Ammon's horn (tissue), 1 donor: ENCODE results near the gene LRRC63.
"Not testable (repeated sequence)": the region's sequence is repeated elsewhere in the genome, so short reads cannot be mapped to it uniquely, and the experiment has no call there.

ENCODE experiments used
- DNase-seq: peaks from one replicate; pipeline ENCODE4 v3.0.0-alpha.2; 2016; ENCODE audit warnings: low spot score

LRRC63 gene

GRCh38 chr13:46181840-46182490 lies 29.8 kb upstream of the LRRC63 start, which contains the start of gene LCP1:
Gene LCP1 (minus strand): TSS chr13:46182177. CDS start chr13:46159662, 22,515 bp downstream.
- peak; percentile 29 for DNase-seq

GRCh38 chr13:46182491-46182877 lies 29.2 kb upstream of the LRRC63 start:
- DNase-seq: no peak

- no peak for DNase-seq
Observed at GRCh38 chr13:46183018-46183946, 28.4 kb upstream of the LRRC63 start.

- DNase-seq: peak; percentile 40
Observed at GRCh38 chr13:46184277-46184699, 27.4 kb upstream of the LRRC63 start.

GRCh38 chr13:46185634-46186033 lies 26.1 kb upstream of the LRRC63 start:
- DNase-seq: no peak

- DNase-seq: no peak
Observed at GRCh38 chr13:46192412-46192811, 19.3 kb upstream of the LRRC63 start.

GRCh38 chr13:46195016-46195415 lies 16.7 kb upstream of the LRRC63 start:
- no peak for DNase-seq

GRCh38 chr13:46197299-46198048 lies 14.3 kb upstream of the LRRC63 start:
- DNase-seq: no peak

- no peak for DNase-seq
Observed at GRCh38 chr13:46198696-46199193, 13.0 kb upstream of the LRRC63 start.

- no peak for DNase-seq
Observed at GRCh38 chr13:46202188-46202795, 9.4 kb upstream of the LRRC63 start.

- no peak for DNase-seq
Observed at GRCh38 chr13:46202966-46203365, 8.8 kb upstream of the LRRC63 start.

- DNase-seq: no peak
Observed at GRCh38 chr13:46206143-46206542, 5.6 kb upstream of the LRRC63 start.

GRCh38 chr13:46207828-46208227 lies 3.9 kb upstream of the LRRC63 start:
- DNase-seq: no peak

- no peak for DNase-seq
Observed at GRCh38 chr13:46210362-46211083, 1.2 kb upstream of the LRRC63 start.

- peak; percentile 35 for DNase-seq
Observed at GRCh38 chr13:46211116-46211482, 629 bp upstream of the LRRC63 start.

GRCh38 chr13:46213242-46213641 lies 1.5 kb downstream of the LRRC63 start:
- DNase-seq: no peak

GRCh38 chr13:46214741-46215140 lies 3.0 kb downstream of the LRRC63 start:
- not testable (repeated sequence) for DNase-seq

- not testable (repeated sequence) for DNase-seq
Observed at GRCh38 chr13:46220234-46220633, 8.5 kb downstream of the LRRC63 start.

GRCh38 chr13:46229251-46229650 lies 17.5 kb downstream of the LRRC63 start:
- no peak for DNase-seq

- DNase-seq: no peak
Observed at GRCh38 chr13:46232281-46232680, 20.6 kb downstream of the LRRC63 start.

GRCh38 chr13:46235286-46235685 lies 23.6 kb downstream of the LRRC63 start:
- DNase-seq: no peak
